Dermis blood vessel endothelial cell (primary cell): ENCODE data around the gene ANKMY2. TPM values are rescaled to one million over a fixed set of nuclear protein-coding genes. Genes with fewer than 3 reads are reported as not detected.
A peak's percentile ranks its signal among the peaks of the same experiment; 100 is the strongest.
"Not testable (repeated sequence)": the region's sequence is repeated elsewhere in the genome, so short reads cannot be mapped to it uniquely, and the experiment has no call there.

Source experiments
- DNase-seq: peaks from one replicate; pipeline ENCODE4 v3.0.0; 2010
- total RNA-seq: library from RNA; depleted of rRNA; stranded (reverse); fragments of >200 nt; gene quantifications from 2 replicates; pipeline ENCODE4 v1.2.3, GENCODE V29; 2014

The ANKMY2 gene
- 14.6 and 16.3 TPM in 2 replicates for total RNA-seq

DNA sequence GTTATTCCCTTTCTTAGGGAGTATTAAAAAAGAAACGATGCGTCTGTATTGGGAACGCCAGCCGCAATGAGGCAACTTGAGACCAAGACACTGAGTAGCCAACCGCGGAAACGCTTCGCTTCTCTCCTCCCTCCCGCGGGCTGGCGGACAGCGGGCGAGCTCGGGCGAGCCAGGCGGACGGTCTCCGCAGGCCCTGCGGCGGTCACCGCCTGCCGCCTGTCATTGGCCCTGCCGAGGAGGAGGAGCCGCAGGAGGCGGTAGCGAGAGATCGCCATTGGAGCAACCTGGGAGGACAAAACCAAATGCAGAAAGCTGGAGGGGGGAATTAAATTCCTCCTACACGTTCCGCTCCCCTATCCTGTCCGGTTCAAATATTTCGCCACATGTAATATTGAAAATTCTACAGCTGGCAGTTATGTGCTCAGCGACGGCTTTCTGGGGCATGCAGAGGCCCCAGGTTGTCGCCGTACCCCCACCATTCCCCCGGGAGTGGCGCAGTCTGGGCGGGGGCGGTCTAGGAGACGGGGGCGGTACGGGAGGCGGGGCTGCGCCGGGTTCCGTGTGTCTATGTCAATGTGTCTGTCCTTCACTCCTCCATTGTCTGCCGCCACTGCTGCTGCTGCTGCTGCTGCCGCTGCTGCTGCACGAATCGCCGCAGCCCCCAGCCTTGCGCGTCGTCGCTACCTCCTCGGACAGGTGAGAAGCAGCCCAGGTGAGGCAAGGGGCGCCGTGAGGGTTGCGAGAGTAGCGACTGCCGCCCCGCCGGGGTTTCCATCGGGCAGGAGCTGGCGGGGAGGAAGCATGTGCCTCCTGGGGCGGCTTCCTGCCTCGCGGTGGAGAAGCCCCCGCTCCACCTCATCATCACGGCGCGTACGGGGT, at the start of gene ANKMY2, which contains the start of gene BZW2:
Gene ANKMY2, minus strand, starts transcription at position 162 of the 879 bp plus-strand sequence. CDS start 181 bp downstream, outside the sequence.
Gene BZW2, plus strand, starts transcription at position 589 of the 879 bp plus-strand sequence. CDS start 19,263 bp downstream, outside the sequence.
- DNase-seq, result peak; percentile 97

DNA sequence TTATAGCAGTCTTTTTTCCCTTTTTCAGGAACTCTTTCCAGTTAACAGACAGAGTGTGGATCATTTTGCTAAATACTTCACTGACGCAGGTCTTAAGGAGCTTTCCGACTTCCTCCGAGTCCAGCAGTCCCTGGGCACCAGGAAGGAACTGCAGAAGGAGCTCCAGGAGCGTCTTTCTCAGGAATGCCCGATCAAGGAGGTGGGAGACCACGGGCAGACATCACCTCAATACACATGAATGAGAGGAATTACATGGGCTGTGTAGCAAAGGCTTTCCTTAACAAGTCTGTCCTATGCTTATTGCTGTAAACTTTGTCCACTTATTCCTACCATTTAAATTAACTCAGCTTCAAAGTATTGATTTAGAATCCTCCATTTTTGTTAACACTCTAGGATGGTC, 49.3 kb upstream of the ANKMY2 start:
- DNase-seq, result no peak

DNA sequence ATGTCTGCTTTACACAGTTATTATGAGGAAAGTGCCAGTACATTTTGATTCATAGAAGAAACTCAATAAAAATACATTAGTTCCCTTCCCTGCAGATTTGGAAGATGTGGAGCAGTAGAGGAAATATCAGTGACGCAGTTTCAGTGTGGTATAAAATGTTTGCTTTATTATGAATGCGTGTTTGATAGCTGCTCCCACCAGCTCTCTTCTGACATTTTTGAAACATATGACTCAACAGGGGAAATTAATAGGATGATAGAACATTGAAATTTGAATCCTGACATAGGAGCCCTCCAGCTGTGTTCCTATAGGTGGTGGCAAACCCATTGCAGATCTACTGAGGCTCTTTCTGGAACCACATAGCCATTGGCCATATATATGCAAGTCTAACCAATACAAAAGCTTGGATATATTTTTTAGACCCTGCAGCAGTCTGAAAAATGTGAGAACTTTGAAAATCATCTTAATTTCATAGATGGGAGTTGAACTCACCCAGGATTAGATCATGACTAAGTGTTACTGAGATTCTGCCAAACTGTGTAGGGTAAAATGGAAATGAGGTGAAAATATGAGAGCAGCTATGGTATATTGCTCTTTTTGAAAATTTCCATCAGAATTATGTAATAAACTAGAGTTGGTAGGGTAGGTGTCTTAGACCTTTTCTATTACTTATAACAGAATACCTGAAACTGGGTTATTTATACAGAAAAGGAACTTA, 48.2 kb upstream of the ANKMY2 start:
- no peak for DNase-seq

DNA sequence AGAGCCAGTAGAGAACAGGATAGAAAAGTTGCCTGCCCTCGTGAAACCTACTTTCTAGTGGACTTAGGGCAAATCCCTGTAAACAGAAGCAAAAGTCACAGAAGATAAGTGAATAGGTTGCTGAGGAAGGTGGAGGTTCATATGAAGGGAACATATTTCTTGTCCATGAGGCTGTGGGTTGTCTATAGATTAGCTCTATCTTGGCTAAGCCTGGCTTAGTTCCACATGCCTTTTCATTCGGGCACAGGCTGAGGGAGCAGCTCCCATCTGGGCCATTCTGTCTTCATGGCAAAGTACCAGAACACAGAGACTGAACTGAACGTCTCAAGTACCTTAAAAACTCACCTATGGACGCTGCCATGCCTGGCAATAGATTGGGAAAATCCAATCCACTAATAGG, 45.7 kb upstream of the ANKMY2 start:
- DNase-seq, result no peak

DNA sequence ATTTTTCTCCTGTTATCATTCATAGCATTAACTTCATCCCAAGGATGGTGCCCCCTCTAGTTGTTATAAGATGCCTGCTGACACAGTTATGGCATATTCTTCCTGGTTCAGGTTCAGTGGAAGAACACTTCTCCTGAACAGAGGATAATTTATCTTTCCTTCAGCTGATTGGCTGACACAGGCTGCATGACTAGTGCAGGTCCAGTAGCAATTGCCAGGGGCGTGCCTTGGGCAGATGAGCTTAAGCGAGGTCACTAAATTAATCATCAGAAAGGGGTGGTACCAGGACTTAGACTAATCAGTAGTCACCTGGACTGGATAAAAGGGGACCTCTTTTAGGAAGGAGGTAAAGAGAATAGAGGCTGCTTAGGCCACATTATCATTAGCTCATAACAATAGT, 42.7 kb upstream of the ANKMY2 start:
- no peak for DNase-seq

DNA sequence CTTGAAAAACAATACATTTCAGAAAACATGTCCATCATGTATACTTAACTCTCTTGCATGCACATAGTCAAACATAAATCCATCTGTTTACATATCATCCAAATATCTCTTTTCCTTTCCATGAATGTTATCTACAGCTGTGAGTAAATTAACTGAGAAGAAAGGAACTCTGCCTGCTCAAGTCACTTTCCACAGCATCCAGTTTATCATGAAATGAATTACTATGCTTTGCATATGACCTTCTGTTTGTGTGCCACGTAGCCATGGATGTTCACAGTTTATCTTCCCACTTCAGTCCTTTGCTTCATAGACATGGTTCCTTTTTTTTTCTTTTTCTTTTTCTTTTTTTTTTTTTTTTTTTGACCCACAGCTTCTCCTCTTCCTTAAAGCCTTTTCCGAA, 40.0 kb upstream of the ANKMY2 start:
- no peak for DNase-seq

DNA sequence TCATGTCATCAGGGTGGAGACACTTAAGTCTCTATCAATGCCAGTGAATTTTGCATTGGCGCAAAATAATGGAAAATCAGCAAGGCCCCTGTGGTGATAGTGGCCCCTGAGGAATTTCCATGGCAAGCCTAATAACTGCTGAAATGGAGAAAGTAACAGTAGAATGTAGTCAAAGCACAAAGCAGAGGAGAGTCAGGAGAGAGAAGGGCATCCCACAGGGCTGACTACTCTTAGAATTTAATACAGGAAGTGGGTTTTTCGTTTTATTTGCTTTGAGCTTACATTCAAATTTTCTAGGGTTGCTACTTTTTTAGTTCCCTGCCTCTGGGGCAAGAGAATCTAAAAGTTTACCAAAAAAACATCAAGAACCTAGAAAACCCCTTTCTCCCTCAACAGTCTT, 39.4 kb upstream of the ANKMY2 start:
- DNase-seq, result no peak

DNA sequence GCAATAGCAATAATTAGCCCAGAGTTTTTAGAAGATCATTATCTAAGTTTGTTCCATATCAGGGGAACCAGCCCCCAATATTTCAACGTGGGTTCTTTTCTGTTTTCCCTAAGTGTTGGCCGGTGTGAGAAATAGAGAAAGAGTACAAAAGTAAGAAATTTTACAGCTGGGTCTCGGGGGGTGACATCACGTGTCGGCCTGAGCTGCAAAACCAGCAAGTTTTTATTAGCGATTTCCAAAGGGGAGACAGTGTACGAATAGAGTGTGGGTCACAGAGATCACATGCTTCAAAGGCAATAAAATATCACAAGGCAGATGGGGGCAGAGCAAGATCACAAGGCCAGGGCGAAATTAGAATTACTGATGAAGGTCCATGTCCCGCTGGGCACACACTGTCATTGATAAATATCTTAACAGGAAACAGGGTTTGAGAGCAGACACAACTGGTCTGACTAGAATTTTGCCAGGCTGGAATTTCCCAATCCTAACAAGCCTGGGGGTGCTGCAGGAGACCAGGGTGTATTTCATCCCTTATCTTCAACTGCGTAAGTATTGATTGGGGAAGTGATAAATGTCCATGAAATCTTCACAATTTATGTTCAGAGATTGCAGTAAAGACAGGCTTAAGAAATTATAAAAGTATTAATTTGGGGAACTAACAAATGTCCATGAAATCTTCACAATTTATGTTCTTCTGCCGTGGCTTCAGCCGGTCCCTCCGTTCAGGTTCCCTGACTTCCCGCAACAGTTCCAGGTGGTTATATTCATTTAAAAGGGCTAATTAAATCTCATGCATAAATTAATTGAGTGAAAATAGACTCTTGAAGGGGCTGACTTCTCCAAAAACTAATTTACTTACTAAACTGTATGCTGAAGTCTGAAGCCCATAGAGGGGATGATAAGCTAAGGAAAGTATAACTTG, 33.4 kb upstream of the ANKMY2 start:
- DNase-seq, result not testable (repeated sequence)

DNA sequence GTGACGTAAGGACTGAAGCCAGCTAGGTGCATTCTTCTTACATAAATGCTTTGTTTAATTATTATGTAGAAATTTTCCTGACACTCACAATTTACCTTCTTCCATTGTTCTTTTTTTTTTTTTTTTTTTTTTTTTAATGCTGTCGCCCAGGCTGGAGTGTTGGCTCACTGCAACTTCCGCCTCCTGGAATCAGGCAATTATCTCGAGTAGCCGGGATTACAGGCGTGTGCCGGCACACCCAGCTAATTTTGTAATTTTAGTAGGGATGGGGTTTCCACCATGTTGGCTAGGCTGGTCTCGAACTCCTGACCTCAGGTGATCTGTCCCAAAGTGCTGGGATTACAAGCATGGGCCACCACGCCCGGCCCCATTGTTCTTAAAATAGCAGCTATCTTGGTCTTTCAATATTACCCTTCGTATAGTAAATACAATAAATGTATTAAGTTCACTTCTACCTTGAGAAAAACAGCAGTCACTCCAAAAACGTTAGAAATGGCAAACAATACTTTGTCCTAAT, 32.5 kb upstream of the ANKMY2 start:
- DNase-seq, result no peak

DNA sequence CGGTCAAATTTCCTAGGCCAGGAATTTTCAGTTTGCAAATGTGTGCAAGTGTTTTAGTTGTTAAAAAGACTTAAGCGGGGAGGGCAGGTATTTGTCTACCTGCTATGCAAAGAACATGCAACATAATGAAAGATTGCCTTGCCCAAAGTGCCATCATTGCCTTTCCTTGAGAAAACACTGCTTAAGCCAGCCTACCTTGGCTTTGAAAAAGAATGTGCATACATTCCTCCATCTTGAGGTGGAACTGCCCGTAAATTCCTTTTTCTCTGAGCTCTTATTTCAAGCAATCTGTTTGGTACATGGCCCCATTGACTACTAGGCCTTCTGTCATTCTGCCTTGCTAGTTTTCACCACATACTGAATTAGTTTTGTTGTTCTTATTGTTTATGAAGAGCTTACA, 29.7 kb upstream of the ANKMY2 start:
- DNase-seq, result no peak

DNA sequence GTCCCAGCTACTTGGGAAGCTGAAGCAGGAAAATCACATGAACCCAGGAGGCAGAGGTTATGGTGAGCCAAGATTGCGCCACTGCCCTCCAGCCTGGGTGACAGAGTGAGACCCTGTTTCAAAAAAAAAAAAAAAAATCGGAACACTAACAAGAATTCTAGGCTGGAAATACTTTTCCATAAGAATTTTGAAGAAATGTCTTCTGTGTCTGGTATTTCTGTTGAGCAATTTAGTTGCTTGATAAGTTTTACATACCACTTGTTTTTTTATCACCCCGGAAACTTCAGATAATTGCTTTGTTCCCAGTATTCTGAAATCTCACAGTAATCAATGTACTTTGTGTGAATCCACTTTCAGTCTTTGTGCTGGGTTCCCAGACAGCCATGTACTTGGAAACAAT, 26.3 kb upstream of the ANKMY2 start:
- DNase-seq, result no peak

DNA sequence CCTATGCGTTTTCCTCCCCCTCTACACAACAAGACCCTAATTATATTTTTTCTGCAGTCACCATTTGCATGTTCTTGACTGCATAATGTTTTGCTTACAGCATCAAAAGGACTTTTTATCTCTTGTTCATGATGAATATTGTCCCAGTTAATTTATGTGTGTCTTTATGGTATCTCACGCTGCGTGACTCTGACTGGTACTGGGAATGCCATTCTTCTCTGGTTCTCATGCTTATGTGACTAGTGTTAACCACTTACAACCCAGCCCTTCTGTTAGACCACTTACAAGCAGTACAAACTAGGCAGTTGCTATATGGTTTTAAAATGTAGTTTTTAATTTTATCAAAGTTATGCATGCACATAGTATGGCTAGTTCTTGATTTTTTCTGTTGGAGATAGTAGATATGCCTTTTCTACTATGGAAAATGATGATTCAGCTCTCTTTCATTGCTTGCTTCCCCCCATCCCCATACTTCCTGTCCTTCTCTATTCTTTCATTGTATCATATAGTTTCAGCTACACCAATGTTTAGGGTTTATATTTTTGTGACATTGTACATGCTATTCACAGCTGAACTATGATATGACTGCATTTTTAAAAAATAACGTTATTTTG, 25.3 kb upstream of the ANKMY2 start:
- DNase-seq, result no peak

DNA sequence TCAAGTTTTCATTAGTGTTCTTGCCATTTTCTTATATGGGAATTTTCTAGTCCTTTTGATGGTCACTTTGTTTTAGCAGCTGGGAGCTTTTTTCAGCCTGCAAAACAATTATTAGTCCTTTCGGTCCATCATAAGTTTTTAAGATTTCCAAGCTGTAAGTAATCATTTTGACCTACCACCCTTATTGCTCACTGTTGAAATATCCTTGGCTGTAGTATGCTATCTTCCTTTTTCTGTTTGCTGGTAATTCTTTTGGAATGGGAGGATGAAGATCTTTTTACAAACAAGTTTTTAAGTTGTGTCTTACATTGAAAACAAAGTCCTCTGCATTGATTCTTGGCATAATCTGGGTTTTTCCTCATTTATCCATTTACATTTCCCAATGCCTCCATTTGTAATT, 24.5 kb upstream of the ANKMY2 start:
- DNase-seq, result no peak

DNA sequence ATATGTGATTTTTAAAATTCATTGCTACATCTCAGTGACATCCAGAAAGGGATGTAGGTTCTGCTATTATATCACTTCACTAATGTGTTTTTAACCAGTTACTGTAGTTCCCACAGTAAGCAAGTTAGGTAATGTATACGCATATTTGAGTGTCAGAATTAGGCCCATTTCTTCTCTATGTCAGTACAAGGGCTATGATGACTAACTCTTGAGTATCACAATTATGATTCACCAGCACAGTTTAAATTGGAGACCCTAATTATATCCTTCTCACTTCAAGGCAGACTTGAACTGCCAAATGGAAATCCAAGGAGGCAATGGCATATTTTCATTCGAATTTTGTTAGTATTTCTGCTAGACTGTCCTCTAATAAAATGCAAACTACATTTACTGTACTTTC, 24.0 kb upstream of the ANKMY2 start:
- no peak for DNase-seq

DNA sequence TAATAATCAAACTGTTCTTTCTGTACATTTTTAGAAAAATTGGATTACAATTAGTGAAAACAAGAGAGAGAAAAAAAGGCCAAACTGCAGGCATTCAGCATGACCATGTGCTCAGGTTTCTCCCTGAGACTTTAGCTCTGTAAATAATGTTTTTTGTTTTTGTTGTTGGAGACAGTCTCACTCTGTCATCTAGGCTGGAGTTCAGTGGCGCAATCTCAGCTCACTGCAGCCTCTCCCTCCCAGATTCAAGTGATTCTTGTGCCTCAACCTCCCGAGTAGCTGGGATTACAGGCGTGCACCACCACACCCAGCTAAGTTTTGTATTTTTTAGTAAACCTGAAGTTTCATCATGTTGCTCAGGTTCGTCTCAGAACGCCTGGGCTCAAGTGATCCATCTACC, 23.4 kb upstream of the ANKMY2 start:
- no peak for DNase-seq

DNA sequence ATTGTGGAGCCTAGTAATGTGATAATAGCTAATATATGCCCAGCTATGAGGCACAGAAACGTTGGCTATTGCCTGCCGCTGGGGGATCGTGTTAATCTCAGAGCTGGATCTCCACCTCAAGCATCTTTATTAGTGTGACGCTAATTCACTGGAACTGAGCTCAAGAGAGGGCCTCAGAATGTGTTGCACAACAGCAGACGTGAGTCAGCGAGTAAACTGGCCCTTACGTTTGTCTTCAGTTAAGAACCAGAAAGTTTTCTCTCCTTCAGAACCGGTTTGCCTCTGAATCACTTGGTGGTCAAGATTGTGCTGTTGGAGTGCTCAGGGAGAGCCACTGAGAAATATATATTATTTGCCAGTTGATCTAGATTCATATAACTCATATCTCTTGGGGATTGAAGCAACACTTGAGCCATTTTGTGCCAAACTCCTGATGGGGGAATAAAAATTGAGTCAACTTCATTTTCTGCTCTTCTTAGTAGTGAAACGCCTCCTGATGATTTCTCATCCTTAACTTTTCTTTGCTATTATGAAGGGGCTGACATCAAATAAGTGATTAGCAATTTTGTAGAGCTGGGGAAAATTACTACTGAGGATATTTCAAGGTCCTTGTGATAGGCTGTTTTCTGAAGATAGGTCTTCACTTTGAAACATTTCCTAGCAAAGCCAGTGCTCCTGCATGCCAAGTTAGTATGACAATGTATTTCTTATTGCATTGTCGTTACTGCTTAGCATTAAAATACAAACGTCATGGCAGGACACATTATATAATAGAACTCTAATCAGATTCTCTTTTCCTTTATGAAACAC, 22.7 kb upstream of the ANKMY2 start:
- DNase-seq, result no peak

DNA sequence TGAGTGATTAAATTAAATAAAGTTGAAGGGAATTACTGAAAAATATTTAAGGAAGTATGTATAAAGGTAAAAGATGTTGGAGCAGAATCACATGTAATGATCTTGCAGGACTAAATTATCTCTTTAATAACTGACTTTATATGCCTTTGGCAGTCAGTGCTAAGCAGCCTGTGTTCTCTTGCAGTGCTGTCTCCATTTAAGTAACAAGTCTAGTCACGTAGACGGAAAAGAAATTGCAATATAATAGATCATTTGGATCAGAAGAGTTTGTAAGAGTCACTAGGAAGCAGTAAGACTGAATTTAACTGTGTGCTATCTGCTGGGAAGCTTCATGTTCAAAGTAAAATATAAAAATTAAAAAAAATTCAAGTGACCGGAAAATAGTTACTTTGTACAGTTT, 21.8 kb upstream of the ANKMY2 start:
- DNase-seq, result no peak

DNA sequence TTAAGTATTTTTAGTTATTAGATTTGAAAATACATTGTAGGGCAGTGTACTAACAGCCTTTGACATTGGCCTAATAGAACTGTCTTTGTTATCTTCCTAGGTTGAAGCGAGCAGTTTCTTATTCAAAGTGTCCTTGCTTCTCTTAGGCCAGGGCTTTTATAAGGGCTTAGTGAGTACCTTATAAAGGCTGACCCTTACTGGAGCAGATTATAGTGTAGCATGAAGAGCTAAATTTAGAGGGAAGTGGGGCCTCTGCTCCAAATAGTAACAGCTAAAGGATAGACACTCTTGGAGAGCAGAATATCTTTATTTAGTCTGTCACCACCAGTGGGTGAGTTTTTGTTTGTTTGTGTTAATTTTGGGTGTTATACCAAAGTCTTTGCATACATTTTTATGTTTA, 16.4 kb upstream of the ANKMY2 start:
- no peak for DNase-seq

DNA sequence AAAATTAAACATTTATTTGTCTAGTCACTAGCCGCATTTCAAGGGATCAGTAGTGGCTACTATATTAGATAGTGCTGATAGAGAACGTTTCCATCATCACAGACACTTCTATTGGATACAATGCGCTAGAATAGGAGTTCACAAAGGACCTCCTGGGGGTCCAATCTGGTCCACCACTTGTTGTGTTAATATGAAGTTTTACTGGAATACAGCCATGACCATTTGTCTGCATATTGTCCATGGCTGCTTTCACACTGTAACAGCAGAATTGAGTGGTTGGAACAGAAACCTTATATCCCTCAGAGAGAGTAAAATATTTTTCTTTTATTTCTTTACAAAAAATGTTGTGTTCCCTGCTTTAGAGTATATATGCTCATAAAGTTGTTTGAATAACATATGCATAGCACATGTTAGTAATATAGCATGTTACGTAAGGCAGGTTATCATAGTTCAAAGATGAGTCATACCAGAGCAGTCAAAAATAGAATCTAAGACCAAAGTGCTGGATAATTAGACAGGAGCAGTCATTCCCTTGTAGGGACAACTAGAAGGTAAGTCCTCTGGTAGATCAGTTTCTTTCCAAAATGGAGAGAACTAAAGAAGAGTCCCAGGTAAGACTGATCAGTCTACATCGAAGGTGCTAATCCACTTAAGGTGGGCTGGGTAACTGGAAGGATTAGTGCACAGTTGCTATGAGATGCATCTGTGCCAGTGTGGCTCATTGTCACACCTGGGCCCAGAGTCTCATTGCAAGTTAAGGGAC, 15.3 kb upstream of the ANKMY2 start:
- DNase-seq, result peak; percentile 70

DNA sequence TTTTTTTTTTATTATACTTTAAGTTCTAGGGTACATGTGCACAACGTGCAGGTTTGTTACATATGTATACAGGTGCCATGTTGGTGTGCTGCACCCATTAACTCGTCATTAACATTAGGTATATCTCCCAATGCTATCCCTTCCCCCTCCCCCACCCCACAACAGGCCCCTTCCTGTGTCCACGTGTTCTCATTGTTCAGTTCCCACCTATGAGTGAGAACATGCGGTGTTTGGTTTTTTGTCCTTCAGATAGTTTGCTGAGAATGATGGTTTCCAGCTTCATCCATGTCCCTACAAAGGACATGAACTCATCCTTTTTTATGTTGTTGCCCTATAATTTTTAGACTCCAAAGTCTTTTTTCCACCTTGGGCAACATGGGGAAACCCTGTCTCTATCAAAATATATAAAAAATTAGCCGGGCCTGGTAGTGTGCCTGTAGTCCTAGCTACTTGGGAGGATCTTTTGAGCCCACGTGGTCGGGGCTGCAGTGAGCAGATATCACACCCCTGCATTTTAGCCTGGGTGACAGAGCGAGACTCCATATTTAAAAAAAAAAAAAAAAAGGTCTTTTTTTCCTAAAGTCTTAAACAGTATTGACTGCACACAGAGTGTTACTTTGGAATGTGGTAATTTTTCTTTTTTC, 14.4 kb upstream of the ANKMY2 start:
- DNase-seq, result not testable (repeated sequence)
